ENCODE results near the gene C3orf22. TPM values are rescaled to one million over a fixed set of nuclear protein-coding genes. Genes with fewer than 3 reads are reported as not detected.

The C3orf22 gene
- total and polyA plus RNA-seq, 2 donors (not counting 1 experiment from before 2014, with no cell fraction given) = not detected

DNA sequence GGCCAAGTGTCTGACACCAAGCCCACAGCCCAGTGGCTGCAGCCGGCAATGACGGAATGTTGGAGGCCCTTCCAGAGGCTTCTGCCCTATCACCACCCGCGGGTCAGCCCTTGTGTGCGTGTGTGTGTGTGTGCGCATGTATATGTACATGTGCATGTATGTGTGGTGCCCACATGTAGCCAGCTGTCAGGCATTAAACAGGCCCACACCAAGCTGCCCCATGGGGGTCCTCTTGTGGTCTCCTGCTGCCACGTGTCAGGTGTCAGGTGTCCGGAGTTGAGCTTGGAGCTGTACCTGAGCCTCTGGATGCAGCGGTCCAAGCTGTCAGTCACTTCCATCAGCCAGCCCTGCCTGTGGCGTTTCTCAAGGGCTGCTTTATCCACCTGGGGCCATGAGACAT is 55.0 kb downstream of the C3orf22 start:
- no peaks in the 10 kb centered on the region for H3K9me3 ChIP-seq (ENCODE audit: control insufficient read depth, insufficient read depth, low read depth, low read length)
- H3K9ac ChIP-seq (ENCODE audit: insufficient read depth, low read length) = no peak overlapping the region
- H3K4me3 ChIP-seq (replicated peaks in 1 of 4; ENCODE audit: control extremely low read depth in 1 of 4, insufficient read depth in 1 of 4, low read depth in 3 of 4, low read length in 4 of 4) = no peak overlapping the region
- H4K20me1 ChIP-seq (ENCODE audit: control insufficient read depth, extremely low read depth, insufficient read depth, low read length) = no peaks in the 10 kb centered on the region
- no peak overlapping the region for H2AFZ ChIP-seq (ENCODE audit: low read length)
- H3K36me3 ChIP-seq (ENCODE audit: control insufficient read depth, insufficient read depth, low read length) = no peaks in the 10 kb centered on the region
- no peak for DNase-seq (ENCODE audit: low read depth in 2 of 2)
- H3K79me2 ChIP-seq (ENCODE audit: control insufficient read depth, insufficient read depth, low read length) = no peaks in the 10 kb centered on the region
- H3K27ac ChIP-seq (ENCODE audit: insufficient read depth, low read length) = no peak overlapping the region
- no peaks in the 10 kb centered on the region for H3K4me1 ChIP-seq (ENCODE audit: control insufficient read depth, extremely low read depth, insufficient read depth, low read length)
- no peak overlapping the region for H3K4me2 ChIP-seq (ENCODE audit: extremely low read depth, insufficient read depth, low read length)
- no peak for TF ChIP-seq CTCF (conservative IDR thresholded peaks at IDR 0.05 in 1 of 2, IDR thresholded peaks at IDR 0.05 in 1 of 2; ENCODE audit: low read depth in 1 of 2, low read length in 2 of 2)
- no peak for TF ChIP-seq EZH2 (IDR thresholded peaks at IDR 0.05; ENCODE audit: low read length, missing control alignments)
- no peaks in the 10 kb centered on the region for H3K27me3 ChIP-seq (ENCODE audit: control insufficient read depth, insufficient read depth, low read length)

DNA sequence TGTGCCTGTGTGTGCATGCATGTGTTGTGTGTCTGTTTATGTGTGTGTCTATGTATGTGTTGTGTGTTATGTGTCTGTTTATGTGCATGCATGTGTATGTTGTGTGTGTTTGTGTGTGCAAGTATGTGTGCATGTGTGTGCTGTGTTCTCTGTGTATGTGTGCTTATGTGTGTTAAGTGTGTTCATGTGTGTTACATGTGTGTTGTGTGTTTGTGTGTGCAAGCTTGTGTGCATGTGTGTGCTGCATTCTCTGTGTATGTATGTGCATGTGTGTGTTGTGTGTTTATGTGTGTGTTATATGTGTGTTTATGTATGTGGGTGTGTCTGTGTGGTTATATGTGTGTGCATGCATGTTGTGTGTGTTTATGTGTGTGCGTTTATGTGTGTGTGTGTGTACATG is 56.1 kb downstream of the C3orf22 start:
- H3K4me3 ChIP-seq (replicated peaks in 1 of 4; ENCODE audit: control extremely low read depth in 1 of 4, insufficient read depth in 1 of 4, low read depth in 3 of 4, low read length in 4 of 4) = no peak overlapping the region
- no peaks in the 10 kb centered on the region for H3K27me3 ChIP-seq (ENCODE audit: control insufficient read depth, insufficient read depth, low read length)
- no peak overlapping the region for H3K27ac ChIP-seq (ENCODE audit: insufficient read depth, low read length)
- H3K36me3 ChIP-seq (ENCODE audit: control insufficient read depth, insufficient read depth, low read length) = no peaks in the 10 kb centered on the region
- DNase-seq (ENCODE audit: low read depth in 2 of 2) = no peak
- H3K9ac ChIP-seq (ENCODE audit: insufficient read depth, low read length) = no peak overlapping the region
- no peak overlapping the region for H3K4me2 ChIP-seq (ENCODE audit: extremely low read depth, insufficient read depth, low read length)
- no peaks in the 10 kb centered on the region for H3K4me1 ChIP-seq (ENCODE audit: control insufficient read depth, extremely low read depth, insufficient read depth, low read length)
- H3K9me3 ChIP-seq (ENCODE audit: control insufficient read depth, insufficient read depth, low read depth, low read length) = no peaks in the 10 kb centered on the region
- no peaks in the 10 kb centered on the region for H4K20me1 ChIP-seq (ENCODE audit: control insufficient read depth, extremely low read depth, insufficient read depth, low read length)
- no peaks in the 10 kb centered on the region for H3K79me2 ChIP-seq (ENCODE audit: control insufficient read depth, insufficient read depth, low read length)
- H2AFZ ChIP-seq (ENCODE audit: low read length) = no peak overlapping the region
- TF ChIP-seq CTCF (conservative IDR thresholded peaks at IDR 0.05 in 1 of 2, IDR thresholded peaks at IDR 0.05 in 1 of 2; ENCODE audit: low read depth in 1 of 2, low read length in 2 of 2) (no peak), EZH2 (IDR thresholded peaks at IDR 0.05; ENCODE audit: low read length, missing control alignments) (no peak)

DNA sequence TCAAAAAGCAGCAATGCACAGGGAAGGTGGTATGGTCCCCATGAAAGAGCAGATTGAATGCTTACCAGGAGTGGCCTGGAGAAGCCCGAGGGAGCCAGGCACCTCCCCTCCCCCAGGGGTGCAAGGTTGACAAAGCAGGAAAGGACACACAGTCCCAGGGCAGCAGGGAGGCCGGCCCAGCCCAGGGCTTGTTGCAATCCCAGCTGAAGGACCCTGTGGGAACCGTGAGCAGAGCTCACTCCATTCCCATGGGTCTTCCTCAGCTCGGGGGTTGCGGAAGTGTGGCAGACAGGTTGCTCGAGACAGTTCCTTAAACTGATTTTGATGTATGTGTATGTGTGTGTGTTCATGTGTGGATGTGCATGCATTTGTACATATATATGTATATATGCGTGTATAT is 57.0 kb downstream of the C3orf22 start:
- H4K20me1 ChIP-seq (ENCODE audit: control insufficient read depth, extremely low read depth, insufficient read depth, low read length) = no peaks in the 10 kb centered on the region
- H3K36me3 ChIP-seq (ENCODE audit: control insufficient read depth, insufficient read depth, low read length) = no peaks in the 10 kb centered on the region
- no peak overlapping the region for H3K27ac ChIP-seq (ENCODE audit: insufficient read depth, low read length)
- H3K79me2 ChIP-seq (ENCODE audit: control insufficient read depth, insufficient read depth, low read length) = no peaks in the 10 kb centered on the region
- no peaks in the 10 kb centered on the region for H3K9me3 ChIP-seq (ENCODE audit: control insufficient read depth, insufficient read depth, low read depth, low read length)
- no peak for DNase-seq (ENCODE audit: low read depth in 2 of 2)
- no peak overlapping the region for H3K4me3 ChIP-seq (replicated peaks in 1 of 4; ENCODE audit: control extremely low read depth in 1 of 4, insufficient read depth in 1 of 4, low read depth in 3 of 4, low read length in 4 of 4)
- H3K9ac ChIP-seq (ENCODE audit: insufficient read depth, low read length) = no peak overlapping the region
- H3K4me1 ChIP-seq (ENCODE audit: control insufficient read depth, extremely low read depth, insufficient read depth, low read length) = no peaks in the 10 kb centered on the region
- no peak overlapping the region for H2AFZ ChIP-seq (ENCODE audit: low read length)
- no peak overlapping the region for H3K4me2 ChIP-seq (ENCODE audit: extremely low read depth, insufficient read depth, low read length)
- TF ChIP-seq EZH2 (IDR thresholded peaks at IDR 0.05; ENCODE audit: low read length, missing control alignments) (no peak), CTCF (conservative IDR thresholded peaks at IDR 0.05 in 1 of 2, IDR thresholded peaks at IDR 0.05 in 1 of 2; ENCODE audit: low read depth in 1 of 2, low read length in 2 of 2) (no peak)
- H3K27me3 ChIP-seq (ENCODE audit: control insufficient read depth, insufficient read depth, low read length) = peaks cover 4% of the 10 kb centered on the region
